HG02884 (cell line): ENCODE data around the gene ODAD4.
A peak's percentile ranks its signal among the peaks of the same experiment; 100 is the strongest.
"Not testable (repeated sequence)": the region's sequence is repeated elsewhere in the genome, so short reads cannot be mapped to it uniquely, and the experiment has no call there.

ENCODE experiments used
- ATAC-seq: cut with Tn5 transposase; IDR thresholded peaks from one replicate; pipeline ENCODE4 v1.9.1; 2021; ENCODE audit warnings: mild to moderate bottlenecking, moderate library complexity; ENCODE audit not compliant: unreplicated experiment

The ODAD4 gene

DNA sequence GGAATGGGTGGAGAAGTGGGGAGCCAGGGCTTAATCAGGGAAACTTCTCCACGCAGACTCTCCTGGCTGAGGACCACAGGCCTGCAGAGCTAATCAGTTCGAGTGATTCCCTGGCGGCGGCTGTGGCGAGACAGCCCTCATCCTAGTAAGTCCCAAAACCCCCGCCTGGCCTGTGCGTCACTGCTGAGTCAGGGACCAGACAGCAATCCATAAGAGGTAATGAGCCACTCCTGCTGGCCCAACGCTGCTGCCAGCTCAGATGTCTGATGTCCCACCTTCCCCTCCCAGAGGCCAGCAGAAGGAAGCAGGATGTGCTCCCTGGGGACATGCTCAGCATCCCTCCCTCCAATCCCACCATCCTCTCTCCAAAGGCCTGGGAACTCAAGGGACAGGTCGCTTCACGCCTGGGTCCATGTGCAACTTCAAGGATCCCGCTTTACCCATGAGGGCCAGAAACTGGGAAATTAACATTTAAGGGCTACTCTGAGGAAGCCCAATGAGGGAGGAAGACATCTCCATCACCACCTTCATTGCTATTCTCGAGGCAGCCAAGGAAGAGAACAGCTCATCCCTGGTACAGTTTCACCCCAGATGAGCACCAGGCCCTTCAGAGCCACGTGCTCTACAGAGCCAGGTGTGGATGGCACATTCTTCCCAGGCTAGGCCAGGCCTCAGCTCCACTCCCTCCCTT, 19.6 kb upstream of the ODAD4 start:
- no peak for ATAC-seq

DNA sequence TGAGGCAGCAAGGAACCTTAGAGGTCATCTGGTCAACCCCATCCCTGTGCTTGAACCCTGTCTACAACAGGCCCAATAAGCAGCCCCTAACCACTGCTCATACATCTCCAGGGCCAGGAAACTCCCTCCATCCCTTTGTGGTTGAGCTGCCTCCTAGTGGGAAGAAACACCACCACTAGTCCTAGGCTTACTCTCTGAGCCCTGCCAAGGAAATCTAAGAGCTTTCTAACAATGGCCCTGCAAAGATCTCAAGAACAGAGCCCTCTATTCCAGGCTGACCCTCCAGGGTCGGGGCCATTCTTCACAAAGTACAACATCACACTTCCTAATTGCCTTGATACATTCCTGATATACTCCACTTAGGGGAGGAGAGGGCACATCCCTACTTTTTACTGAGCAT, 17.5 kb upstream of the ODAD4 start:
- no peak for ATAC-seq

DNA sequence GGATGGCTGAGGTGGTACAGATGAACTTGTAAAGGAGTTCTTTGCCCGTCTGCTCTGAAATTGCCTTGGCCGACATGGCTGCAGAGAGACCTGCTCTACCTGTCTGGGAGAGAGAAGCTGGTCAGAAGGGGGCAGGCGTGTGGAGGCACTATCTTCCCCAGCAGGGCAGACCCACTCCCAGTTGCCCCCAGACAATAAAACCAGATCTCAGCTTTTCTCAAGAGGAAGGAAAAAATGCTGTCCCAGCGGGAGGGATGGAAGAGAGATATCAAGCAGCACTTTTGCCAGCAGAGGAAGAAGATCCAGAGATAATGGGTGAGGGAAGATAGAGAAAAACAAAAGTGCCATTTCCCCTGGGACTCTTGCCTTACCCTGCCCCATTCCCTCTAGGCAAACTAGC, 16.6 kb upstream of the ODAD4 start:
- no peak for ATAC-seq

DNA sequence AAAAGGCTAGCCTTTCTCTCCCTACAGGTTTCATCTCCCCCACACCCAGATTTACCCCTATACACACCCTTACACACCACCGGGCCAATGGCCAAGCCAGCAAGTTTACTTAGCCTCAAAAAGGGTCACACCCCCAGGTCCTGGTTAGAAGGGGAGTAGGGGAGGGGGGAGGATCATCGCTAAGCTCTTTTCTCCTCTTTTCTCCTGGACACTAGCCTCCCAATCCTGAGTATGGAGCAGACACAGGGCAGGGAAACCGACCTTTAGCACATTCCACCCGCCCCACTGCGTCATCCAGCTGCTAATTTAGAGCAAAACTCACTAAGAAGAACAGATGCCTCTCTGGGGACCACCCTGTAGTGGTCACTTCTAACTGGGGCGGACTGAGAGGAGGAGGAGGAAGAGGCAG, 16.1 kb upstream of the ODAD4 start:
- ATAC-seq = no peak

DNA sequence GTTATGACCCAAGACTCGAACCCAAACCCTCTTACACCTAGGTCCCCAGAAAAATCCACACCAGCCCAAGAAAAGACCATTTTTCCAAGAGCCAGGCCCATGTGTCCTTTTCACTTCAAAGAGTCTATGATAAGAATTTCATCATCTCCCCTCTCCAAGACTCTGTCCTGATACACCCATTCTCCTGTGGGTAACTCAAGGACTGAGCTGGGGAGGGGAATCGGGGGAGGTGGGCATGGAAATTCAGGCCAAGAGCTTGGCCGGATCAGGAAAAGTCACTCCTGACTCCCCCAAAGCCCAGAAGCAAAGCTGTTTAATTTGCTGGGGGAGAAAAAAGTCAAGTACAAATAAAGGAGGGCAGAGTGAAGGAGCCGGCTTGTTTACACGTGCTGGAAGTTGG, 15.4 kb upstream of the ODAD4 start:
- ATAC-seq = no peak

DNA sequence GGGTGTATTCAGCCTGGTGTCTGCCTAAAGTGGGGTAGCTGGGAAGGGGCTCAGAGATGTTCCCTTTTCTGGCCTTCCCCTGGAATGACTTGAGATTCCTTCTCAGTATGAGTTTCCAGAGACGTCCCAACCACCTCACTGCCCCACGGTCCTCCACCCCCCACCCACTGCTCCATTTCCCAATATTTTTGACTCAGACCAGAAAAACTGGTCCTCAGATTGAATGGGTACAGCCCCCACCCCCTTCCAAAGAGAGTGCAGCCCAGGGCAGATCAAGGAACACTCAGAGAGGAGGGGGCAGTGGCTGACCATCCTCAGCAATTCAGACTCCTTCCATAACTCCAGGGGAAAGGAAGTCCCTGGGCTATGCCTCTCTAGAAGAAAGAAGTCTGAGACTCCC, 14.9 kb upstream of the ODAD4 start:
- ATAC-seq = no peak

DNA sequence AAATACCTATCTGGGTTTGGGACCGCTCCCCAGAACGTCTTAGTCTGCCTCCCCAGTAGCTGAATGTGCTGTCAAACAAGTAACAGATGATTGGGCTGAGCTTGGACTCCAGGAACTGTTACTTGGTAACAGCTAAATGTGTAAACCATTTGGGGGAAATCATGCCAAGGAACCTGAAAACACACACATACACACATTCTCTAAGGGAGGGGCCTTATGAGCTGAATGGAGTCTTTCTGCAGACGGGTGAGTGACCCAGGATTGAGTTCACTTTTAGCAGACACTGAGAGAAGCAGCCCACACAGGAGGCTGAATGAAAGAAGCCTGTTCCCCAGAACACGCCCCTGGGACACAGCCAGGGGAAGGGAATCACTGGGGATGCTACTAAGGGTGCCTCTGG, 13.2 kb upstream of the ODAD4 start:
- no peak for ATAC-seq

DNA sequence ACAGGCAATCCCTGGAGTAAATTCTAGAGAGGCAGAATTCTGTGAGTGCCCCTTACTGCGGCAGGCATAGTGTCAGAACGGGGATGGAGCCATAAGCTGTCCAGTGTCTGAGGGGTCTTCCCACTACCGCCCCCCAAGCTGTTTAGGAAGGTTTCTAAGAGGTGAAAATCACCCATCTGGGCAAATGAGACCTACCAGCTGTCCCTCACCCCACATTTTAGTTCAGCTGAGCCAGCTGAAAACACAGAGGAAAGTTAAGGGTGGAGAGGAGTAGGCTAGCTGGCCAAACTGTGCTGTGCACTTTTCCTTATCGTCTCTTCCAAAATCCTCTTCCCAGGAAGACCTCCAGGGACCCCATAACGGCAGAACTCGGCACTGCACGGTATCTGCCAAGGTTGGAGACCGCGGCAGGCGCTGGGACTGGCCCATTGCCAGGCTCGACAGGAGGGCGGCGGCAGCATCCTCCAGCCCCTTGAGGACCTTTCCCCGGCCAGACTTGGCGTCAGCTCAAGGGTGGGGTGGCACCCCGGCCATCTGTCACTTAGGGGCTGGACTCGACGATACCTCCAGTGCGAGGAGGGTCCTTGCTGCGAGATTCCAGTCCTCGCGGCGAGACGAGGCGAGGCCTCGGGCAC, 12.6 kb upstream of the ODAD4 start:
- no peak for ATAC-seq

DNA sequence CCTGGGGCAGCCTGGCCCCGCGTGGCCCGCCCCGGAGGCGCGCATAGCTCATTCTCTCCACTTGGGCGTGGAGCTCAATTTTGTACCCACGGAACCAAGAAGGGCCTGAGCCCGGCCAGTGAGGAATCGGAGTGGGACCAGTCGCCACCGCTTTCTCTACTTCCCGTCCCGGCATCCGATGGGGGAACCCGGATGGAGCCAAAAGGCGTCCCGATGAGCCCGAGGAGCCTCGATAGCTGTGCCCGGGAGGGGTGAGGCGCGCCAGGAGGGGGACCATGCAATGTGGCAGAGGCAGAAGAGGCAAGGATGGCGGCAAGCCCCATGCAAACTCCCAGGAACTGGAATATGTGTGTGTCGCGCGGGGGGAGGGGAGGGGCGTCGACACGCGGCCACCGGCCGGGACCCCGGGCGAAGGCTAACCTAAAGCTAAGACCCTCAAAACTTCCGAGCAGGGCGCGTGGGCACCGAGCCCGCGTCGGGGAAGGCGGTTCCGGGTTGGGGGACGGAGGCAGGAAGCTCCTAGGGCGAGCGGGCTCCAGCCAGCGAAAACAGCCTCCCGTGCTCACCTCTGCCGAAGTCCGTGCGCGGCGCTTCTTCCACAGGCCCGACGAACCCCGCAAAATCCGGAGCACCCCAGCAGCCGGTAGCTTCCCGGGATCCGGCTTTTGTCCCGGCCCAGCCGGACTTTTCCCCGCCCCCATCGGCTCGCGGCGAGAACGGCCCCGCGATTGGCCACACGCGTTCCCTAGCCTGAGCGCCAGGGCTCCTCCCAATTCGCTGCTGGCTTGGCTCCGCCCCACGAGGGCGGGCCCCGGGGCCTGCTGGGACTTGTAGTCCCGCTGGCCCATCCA, 11.9 kb upstream of the ODAD4 start, which contains the start of gene ACLY:
Gene ACLY (minus strand): TSS at position 638 of the 851 bp plus-strand sequence. CDS start 5,078 bp downstream, outside the sequence.
- ATAC-seq = peak; percentile 79

DNA sequence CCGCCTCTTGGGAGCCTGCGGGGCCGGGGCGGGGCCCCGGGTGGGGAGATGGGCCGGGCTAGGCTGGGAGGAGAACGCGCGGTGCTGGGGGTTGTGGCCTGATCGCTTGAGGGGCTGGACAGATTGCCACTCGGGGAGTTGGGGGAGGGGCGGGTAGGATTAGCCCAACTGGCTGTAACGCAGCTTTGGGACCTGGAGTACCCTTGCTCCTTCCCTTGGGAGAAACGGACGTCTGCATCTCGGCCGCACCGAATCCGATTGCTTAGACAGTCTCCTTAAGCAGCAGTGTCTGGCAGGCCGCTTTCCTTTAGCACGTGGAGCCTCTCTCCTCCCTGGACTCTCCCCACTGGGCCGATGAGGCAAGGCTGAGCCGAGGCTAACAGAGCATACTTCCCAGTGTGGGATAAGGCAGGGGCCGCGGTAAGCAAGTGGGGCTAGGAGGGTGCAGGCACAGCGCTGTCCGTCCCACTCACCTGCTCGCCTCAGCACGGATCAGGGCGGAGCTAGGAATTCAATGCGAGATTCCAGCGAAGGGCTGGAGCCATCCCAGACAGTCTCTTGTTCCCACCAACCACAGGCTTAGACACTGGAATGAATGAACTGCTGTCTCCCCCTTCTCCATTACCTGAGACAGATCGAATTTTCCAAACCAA, 11.1 kb upstream of the ODAD4 start:
- ATAC-seq = peak; percentile 4

DNA sequence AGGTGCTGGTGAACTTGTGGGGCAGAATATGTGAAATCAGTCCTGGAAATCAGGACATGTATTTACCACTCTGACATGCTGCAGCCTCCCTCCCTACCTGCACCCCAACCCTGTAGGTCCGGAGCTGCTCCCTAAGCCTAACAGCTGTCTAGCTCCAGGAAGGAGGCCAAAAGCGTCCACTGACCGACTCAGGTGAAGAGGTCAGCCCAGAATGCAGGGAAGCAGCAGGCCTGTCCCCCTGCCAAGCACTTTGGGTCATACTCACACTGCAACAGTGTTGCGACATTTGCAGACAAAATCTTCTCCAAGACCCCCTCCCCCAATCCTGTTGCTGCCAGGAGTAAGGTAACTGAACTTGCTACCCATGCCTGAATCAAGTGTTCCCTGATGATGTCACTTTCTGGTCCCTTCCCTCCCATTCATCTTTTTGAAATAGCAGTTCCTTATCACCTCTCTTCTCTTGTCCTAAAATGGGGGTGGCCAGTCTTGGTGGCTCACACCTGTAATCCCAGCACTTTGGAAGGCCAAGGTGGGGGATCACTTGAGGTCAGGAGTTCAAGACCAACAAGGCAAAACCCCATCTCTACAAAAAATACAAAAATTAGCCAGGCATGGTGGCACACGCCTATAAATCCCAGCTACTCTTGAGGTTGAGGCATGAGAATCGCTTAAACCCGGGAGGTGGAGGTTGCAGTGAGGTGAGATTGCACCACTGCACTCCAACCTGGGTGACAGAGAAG, 10.4 kb upstream of the ODAD4 start:
- ATAC-seq = no peak

DNA sequence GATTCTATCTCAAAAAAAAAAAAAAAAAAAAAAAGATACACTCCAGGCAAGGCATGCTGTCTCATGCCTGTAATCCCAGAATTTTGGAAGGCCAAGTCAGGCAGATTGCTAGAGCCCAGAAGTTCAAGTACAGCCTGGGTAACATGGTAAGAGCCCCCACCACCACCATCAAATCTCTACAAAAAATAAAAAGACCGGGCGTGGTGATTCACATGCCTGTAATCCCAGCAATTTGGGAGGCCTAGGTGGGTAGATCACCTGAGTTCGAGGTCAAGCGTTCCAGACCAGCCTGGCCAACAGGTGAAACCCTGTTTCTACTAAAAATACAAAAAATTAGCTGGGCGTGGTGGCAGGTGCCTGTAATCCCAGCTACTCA, 9.8 kb upstream of the ODAD4 start:
- no peak for ATAC-seq

DNA sequence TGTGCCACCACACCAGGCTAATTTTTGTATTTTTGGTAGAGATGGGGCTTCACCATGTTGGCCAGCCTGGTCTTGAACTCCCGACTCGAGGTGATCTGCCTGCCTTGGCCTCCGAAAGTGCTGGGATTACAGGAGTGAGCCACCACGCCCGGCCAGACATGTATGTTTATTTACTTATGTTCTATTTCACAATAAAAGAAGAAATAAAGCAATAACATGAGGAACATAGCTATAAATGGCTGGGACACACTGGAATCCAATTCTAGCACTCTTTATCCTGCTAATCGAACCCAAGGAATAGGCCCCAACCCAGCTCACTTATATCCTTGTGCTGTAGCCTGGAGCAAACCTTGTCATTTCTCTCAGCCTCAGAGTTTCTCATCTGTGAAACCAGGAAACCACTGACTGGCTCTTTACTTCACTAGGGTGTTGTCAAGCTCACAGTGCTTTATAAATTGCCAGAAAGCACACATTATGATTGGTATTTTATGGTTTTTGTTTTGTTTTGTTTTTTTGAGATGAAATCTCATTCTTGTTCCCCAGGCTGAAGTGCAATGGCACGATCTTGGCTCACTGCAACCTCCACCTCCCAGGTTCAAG, 4.3 kb upstream of the ODAD4 start:
- no peak for ATAC-seq

DNA sequence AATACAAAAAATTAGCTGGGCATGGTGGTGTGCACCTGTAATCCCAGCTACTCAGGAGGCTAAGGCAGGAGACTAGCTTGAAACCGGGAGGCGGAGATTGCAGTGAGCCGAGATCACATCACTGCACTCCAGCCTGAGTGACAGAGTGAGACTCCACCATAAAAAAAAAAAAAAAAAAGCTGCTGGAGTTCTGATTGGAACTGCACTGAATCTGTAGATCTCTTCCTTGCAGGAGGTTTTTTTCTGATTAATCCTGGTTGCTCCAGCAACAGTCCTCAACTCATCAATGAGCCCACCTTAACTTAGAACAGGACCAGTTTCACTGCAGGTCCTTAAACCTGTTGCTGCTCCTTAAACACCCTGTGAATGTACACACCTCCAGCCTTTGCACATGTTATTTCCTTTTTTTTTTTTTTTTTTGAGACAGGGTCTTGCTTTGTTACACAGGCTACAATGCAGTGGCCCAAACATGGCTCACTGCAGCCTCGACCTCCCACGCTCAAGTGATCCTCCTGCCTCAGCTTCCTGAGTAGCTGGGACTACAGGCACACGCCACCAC, 1.6 kb upstream of the ODAD4 start:
- ATAC-seq = no peak

DNA sequence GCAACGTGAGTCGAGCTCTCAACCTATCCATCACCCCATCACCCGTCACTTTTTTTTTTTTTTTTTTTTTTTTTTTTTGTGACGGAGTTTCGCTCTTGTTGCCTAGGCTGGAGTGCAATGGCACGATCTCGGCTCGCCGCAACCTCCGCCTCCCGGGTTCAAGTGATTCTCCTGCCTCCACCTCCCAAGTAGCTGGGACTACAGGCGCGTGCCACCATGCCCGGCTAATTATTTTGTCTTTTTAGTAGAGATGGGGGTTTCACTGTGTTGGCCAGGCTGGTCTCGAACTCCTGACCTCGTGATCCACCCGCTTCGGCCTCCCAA, 378 bp downstream of the ODAD4 start:
- not testable (repeated sequence) for ATAC-seq

DNA sequence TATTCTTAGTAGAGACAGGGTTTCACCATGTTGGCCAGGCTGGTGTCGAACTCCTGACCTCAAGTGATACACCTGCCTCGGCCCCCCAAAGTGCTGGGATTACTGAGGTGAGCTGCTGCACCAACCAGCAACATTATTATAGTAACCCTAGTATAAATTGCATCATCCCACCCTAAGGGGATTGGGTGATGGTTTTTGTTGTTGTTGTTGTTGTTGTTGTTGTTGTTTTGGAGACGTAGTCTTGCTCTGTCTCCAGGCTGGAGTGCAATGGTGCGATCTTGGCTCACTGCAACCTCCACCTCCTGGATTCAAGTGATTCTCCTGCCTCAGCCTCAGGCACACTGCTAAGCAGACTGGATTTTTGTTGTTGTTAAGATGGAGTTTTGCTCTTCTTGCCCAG, 1.3 kb downstream of the ODAD4 start:
- not testable (repeated sequence) for ATAC-seq

DNA sequence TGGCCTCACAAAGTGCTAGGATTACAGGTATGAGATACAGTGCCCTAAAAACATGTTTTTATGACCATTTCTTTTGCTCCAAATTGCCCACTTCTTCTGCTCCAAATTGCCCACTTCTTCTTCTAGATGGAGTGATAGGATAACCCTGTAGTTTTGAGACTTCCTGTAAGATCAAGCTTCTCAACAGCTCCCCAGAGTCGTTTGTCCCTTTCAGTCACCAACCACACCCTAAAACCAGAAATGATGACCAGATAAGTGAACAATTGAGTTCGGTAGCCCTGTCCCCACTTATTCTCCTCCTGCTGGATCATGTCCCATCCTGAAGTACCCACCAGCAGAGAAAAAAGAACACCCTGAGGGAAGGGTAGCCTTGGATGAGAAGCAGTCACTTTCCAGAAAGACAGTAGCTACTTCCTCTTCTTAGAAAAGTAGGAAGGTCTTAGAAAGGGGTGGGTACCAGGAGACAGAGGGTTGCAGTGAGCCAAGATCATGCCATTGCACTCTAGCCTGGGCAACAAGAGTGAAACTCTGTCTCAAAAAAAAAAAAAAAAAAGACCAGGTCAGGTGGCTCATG, 2.5 kb downstream of the ODAD4 start:
- ATAC-seq = no peak

DNA sequence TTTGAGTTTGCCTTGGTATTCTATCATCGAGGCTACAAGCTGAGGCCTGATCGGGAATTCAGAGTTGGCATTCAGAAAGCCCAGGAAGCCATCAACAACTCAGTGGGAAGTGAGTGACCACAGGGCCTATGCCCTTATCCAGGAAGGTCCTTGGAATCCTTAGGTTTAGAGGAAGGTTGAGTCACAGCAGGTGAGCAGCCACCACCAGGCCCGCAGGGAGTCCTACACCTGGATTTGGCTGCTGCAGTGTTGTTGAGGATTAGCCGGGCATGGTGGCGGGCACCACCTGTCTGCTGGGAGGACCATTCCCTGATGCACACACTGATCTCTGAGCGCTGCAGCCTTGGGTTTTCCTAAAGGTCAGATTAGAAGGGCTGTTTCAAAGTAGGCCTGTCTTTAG, 5.2 kb downstream of the ODAD4 start:
- no peak for ATAC-seq

DNA sequence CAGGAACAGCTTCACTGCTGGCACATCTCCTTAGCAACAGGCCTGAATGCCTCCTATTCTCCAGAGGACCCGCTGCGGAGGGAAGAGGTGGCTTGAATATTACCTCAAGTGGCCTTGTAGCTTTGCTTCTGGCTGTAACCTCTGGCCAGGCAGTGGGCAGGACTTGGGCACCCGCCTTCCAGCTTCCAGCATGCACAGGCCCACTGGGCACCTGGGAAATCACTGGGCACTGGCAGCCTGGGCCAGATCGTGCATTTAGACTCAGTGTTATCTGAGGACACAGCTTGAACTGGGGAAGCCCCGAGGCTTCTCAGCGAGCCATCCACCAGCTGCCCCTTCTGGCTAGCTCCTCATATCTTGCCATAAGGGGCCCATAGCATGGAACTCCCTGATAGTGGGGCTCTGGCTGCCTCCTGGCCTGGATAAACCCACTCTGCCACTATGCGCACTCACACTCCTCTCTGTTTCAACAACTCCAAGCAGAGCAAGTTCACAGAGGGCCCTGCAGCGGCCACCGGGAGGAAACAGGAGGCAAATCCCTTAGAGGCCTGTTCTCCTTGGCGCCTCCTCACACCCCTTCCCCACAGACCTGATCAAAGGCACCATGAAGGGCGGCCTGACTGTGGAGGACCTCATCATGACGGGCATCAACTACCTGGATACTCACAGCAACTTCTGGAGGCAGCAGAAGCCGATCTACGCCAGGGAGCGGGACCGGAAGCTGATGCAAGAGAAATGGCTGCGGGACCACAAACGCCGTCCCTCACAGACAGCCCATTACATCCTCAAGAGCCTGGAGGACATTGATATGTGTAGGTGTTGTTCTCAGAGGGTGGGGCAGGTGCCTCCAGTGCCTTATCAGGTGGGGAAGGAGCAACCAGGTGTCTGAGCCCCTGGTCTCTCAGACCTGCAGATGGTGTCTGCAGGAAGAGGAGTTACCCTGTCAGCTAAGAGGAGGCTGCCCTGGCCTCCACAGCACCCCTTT, 7.8 kb downstream of the ODAD4 start:
- no peak for ATAC-seq
